K562 (cell line): ENCODE measurements around the gene CEP57. TPM values are rescaled to one million over a fixed set of nuclear protein-coding genes. Genes with fewer than 3 reads are reported as not detected.

Source experiments
- ARID1B ChIP-seq: fragments of 450-650 bp; IDR thresholded peaks from 2 replicates; pipeline ENCODE4 v1.6.1; 2016; ENCODE audit warnings: antibody characterized with exemption, mild to moderate bottlenecking, inconsistent platforms
- CCNT2 ChIP-seq: IDR thresholded peaks from 2 replicates; pipeline ENCODE4 v1.6.1; 2011; ENCODE audit warnings: borderline replicate concordance, low read depth, mild to moderate bottlenecking, moderate library complexity, mixed read lengths, low read length; ENCODE audit not compliant: insufficient read length; ENCODE audit errors: extremely low read depth
- ELF4 ChIP-seq: fragments of 450-650 bp; formaldehyde crosslinking; IDR thresholded peaks from 2 replicates; pipeline ENCODE4 v1.4.0; 2022; ENCODE audit warnings: missing genetic modification characterization
- ETV6 ChIP-seq, 3 experiments: fragments of 150-350 bp in 1 of 3; sonication (generic) in 1 of 3; formaldehyde crosslinking in 1 of 3; IDR thresholded peaks; 2 replicates each; pipeline versions ENCODE4 v1.6.1 to v1.8.0; 2014 to 2022; ENCODE audit warnings: borderline replicate concordance in 2 of 3, low read depth in 2 of 3, antibody characterized with exemption in 1 of 3, low read length in 1 of 3, mild to moderate bottlenecking in 1 of 3, missing genetic modification reagents in 1 of 3
- FOXJ3 ChIP-seq: sonication (generic); formaldehyde crosslinking; IDR thresholded peaks from 2 replicates; pipeline ENCODE4 v1.4.0; 2020; ENCODE audit warnings: mild to moderate bottlenecking, missing genetic modification reagents
- KAT7 ChIP-seq: sonication (generic); formaldehyde crosslinking; IDR thresholded peaks from 2 replicates; pipeline ENCODE4 v1.8.0; 2022; ENCODE audit warnings: missing genetic modification reagents, mild to moderate bottlenecking, borderline replicate concordance
- NR1H2 ChIP-seq: sonication (generic); formaldehyde crosslinking; IDR thresholded peaks from 2 replicates; pipeline ENCODE4 v1.4.0; 2020; ENCODE audit warnings: mild to moderate bottlenecking, missing genetic modification reagents
- POLR2A ChIP-seq: fragments of 450-650 bp; conservative IDR thresholded peaks from 2 replicates; pipeline ENCODE4 v1.6.1; 2016
- POLR2B ChIP-seq: fragments of 450-650 bp; IDR thresholded peaks from 2 replicates; pipeline ENCODE4 v1.6.1; 2018; ENCODE audit warnings: low read depth; ENCODE audit not compliant: partially characterized antibody
- TAF15 ChIP-seq: fragments of 200-400 bp; formaldehyde crosslinking; IDR thresholded peaks from 2 replicates; pipeline ENCODE4 v1.6.1; 2017; ENCODE audit warnings: mild to moderate bottlenecking, low read depth, low read length, moderate library complexity
- TBL1XR1 ChIP-seq, 2 experiments: IDR thresholded peaks; 2 replicates each; pipeline ENCODE4 v1.6.1; 2012; ENCODE audit warnings: improper control_type of control experiment in 2 of 2, low read length in 2 of 2, mild to moderate bottlenecking in 1 of 2
- U2AF2 ChIP-seq: fragments of 200-400 bp; formaldehyde crosslinking; optimal IDR thresholded peaks from 2 replicates; pipeline ENCODE3; 2017; ENCODE audit warnings: low read depth, mild to moderate bottlenecking, low read length
- ZNF175 ChIP-seq: fragments of 200-800 bp; sonication (Bioruptor generic); IDR thresholded peaks from 2 replicates; pipeline ENCODE4 v1.6.1; 2016; ENCODE audit warnings: low read depth, mild to moderate bottlenecking, missing genetic modification characterization, missing compliant biosample characterization
- ZNF79 ChIP-seq: fragments of 250-450 bp; sonication (Bioruptor Pico); IDR thresholded peaks from 2 replicates; pipeline ENCODE4 v1.4.0; 2020; ENCODE audit warnings: low read depth, mild to moderate bottlenecking, moderate library complexity
- polyA plus RNA-seq, 8 experiments: library from polyadenylated mRNA; depleted of rRNA in 4 of 8; stranded (reverse) in 5 of 8; unstranded in 3 of 8; fragments of >200 nt; fragmentation: Nextera tagmentation in 2 of 8; fragmentation: Illumina TruSeq in 1 of 8; extraction: Ambion mirVana in 2 of 8; extraction: Trizol in 1 of 8; gene quantifications; 2 replicates each; pipeline versions ENCODE4 v1.2.1 to v1.2.3, GENCODE V29; 2011 to 2014; ENCODE audit warnings: inconsistent platforms in 1 of 8, missing spikeins in 1 of 8
- total RNA-seq, 7 experiments: library from RNA; depleted of rRNA in 6 of 7; stranded (reverse); fragments of >200 nt in 6 of 7; fragmentation: Illumina TruSeq in 2 of 7; extraction: Trizol in 2 of 7; gene quantifications; 2 replicates each; pipeline versions ENCODE4 v1.2.1 to v1.2.3, GENCODE V29; 2011 to 2021; ENCODE audit warnings: low replicate concordance in 1 of 7
- TF ChIP-seq, protein P1 (sequence below): IDR thresholded peaks from 2 replicates; pipeline ENCODE4 v1.6.1; 2012; ENCODE audit warnings: low read depth, low read length, improper control_type of control experiment, borderline replicate concordance
- TF ChIP-seq, protein P2 (sequence below), 3 experiments: fragments of 200-800 bp in 1 of 3; fragments of 250-450 bp in 1 of 3; fragments of 450-650 bp in 1 of 3; sonication (Bioruptor Pico) in 1 of 3; sonication (Bioruptor generic) in 1 of 3; formaldehyde crosslinking in 1 of 3; IDR thresholded peaks; 2 replicates each; pipeline versions ENCODE4 v1.6.1 to v1.8.0; 2016 to 2022; ENCODE audit warnings: mild to moderate bottlenecking in 2 of 3, missing genetic modification characterization in 2 of 3, missing compliant biosample characterization in 1 of 3, moderate library complexity in 1 of 3
- TF ChIP-seq, protein P3 (sequence below): fragments of 450-650 bp; formaldehyde crosslinking; IDR thresholded peaks from 2 replicates; pipeline ENCODE4 v1.4.0; 2020; ENCODE audit warnings: mild to moderate bottlenecking, moderate library complexity
- TF ChIP-seq, protein P4 (sequence below): sonication (generic); formaldehyde crosslinking; IDR thresholded peaks from 2 replicates; pipeline ENCODE4 v1.8.0; 2022; ENCODE audit warnings: mild to moderate bottlenecking, missing genetic modification reagents

Gene CEP57
- total and polyA plus RNA-seq, 9 of the 15 experiments (the other 6 are each of a cell fraction or from before 2014, with no cell fraction given), result 25.1 to 88.1 (median 65.2) TPM

DNA sequence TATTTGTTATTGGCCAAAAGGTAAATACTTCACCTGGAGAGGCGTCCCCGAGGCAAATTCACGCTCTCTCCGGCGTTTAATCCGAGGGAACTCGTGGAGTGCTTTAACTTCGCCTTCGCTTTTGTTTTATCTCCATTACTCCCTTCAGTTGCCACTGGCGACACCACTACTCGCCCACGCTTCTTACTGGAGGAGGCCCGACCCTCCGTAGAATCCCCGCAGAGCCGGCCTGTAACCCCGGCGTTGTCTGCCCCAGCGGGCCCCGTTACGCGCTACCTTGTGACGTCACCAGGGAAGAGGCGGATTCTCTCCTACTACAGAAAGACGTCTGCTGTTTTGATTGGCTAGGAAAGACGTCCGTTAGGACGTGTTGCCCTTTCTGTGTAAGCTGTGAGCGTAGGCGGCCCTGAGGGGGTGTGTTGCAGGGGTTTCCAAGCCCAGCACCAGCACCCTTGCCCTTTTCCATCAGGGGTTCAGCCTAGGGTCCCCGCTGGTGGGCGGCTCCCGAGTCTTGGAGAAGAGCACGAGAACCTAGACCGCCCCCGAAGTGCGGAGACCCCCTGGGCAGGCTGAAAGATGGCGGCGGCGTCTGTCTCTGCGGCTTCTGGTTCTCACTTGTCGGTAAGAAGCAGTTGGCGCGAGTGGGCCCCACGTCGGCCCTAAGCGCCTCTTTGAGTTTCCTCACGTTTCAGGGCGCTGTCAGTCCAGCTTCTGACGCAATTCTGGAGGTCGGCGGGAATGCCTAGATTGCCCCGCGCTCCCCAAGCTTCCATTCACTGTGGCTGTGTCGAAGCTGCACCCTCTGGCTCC lies at the start of gene CEP57 (continued):
- TF ChIP-seq, protein P1, sequence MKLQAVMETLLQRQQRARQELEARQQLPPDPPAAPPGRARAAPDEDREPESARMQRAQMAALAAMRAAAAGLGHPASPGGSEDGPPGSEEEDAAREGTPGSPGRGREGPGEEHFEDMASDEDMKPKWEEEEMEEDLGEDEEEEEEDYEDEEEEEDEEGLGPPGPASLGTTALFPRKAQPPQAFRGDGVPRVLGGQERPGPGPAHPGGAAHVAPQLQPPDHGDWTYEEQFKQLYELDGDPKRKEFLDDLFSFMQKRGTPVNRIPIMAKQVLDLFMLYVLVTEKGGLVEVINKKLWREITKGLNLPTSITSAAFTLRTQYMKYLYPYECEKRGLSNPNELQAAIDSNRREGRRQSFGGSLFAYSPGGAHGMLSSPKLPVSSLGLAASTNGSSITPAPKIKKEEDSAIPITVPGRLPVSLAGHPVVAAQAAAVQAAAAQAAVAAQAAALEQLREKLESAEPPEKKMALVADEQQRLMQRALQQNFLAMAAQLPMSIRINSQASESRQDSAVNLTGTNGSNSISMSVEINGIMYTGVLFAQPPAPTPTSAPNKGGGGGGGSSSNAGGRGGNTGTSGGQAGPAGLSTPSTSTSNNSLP, result no peak
- no peak for TF ChIP-seq ZNF79 (CRISPR knock-in tag)
- no peak for TF ChIP-seq NR1H2
- peak; percentile 98 for TF ChIP-seq KAT7 (CRISPR knock-in tag)
- TF ChIP-seq, protein P2, sequence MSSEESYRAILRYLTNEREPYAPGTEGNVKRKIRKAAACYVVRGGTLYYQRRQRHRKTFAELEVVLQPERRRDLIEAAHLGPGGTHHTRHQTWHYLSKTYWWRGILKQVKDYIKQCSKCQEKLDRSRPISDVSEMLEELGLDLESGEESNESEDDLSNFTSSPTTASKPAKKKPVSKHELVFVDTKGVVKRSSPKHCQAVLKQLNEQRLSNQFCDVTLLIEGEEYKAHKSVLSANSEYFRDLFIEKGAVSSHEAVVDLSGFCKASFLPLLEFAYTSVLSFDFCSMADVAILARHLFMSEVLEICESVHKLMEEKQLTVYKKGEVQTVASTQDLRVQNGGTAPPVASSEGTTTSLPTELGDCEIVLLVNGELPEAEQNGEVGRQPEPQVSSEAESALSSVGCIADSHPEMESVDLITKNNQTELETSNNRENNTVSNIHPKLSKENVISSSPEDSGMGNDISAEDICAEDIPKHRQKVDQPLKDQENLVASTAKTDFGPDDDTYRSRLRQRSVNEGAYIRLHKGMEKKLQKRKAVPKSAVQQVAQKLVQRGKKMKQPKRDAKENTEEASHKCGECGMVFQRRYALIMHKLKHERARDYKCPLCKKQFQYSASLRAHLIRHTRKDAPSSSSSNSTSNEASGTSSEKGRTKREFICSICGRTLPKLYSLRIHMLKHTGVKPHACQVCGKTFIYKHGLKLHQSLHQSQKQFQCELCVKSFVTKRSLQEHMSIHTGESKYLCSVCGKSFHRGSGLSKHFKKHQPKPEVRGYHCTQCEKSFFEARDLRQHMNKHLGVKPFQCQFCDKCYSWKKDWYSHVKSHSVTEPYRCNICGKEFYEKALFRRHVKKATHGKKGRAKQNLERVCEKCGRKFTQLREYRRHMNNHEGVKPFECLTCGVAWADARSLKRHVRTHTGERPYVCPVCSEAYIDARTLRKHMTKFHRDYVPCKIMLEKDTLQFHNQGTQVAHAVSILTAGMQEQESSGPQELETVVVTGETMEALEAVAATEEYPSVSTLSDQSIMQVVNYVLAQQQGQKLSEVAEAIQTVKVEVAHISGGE (CRISPR knock-in tag; IDR thresholded peaks at IDR 0.05), result no peak
- no peak for TF ChIP-seq ELF4 (CRISPR knock-in tag)
- peak; percentile 92 for TF ChIP-seq POLR2A
- TF ChIP-seq, protein P3, sequence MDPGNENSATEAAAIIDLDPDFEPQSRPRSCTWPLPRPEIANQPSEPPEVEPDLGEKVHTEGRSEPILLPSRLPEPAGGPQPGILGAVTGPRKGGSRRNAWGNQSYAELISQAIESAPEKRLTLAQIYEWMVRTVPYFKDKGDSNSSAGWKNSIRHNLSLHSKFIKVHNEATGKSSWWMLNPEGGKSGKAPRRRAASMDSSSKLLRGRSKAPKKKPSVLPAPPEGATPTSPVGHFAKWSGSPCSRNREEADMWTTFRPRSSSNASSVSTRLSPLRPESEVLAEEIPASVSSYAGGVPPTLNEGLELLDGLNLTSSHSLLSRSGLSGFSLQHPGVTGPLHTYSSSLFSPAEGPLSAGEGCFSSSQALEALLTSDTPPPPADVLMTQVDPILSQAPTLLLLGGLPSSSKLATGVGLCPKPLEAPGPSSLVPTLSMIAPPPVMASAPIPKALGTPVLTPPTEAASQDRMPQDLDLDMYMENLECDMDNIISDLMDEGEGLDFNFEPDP, result no peak
- peak in 1 of 2 experiments; percentile 75; a peak in 3 of 4 replicates for TF ChIP-seq TBL1XR1 (IDR thresholded peaks at IDR 0.05; ENCODE audit: low read length in 2 of 2)
- TF ChIP-seq CCNT2, result no peak
- TF ChIP-seq, protein P4, sequence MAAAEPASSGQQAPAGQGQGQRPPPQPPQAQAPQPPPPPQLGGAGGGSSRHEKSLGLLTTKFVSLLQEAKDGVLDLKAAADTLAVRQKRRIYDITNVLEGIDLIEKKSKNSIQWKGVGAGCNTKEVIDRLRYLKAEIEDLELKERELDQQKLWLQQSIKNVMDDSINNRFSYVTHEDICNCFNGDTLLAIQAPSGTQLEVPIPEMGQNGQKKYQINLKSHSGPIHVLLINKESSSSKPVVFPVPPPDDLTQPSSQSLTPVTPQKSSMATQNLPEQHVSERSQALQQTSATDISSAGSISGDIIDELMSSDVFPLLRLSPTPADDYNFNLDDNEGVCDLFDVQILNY (CRISPR knock-in tag), result 0 out of 2 replicates have a peak, but pooled peaks have one; percentile 47
- no peak for TF ChIP-seq ZNF175
- peak; percentile 34 for TF ChIP-seq ARID1B
- no peak for TF ChIP-seq TAF15
- TF ChIP-seq FOXJ3 (CRISPR knock-in tag), result no peak
- TF ChIP-seq POLR2B, result peak; percentile 80
- no peak for TF ChIP-seq U2AF2
- TF ChIP-seq ETV6 (IDR thresholded peaks at IDR 0.05; ENCODE audit: borderline replicate concordance in 1 of 2, low read depth in 2 of 2, low read length in 1 of 2), result 0 out of 4 replicates have a peak, but pooled peaks of 1 of the 2 experiments have one; percentile 26
- no peak for TF ChIP-seq ETV6 (CRISPR knock-in tag; IDR thresholded peaks at IDR 0.05; ENCODE audit: borderline replicate concordance)
